WTC11 (cell line): Measurements from ENCODE around the gene NUP62CL. TPM values are rescaled to one million over a fixed set of nuclear protein-coding genes. Genes with fewer than 3 reads are reported as not detected.

ENCODE experiments used
- ATAC-seq: fragments of 200-7000 bp; cut with Tn5 transposase; 2 replicates; pipeline ENCODE4 v1.10.0; 2021; ENCODE audit warnings: mild to moderate bottlenecking, moderate library complexity
- CTCF ChIA-PET: fragments of 300-600 bp; sonication (Branson Sonifier 250); formaldehyde crosslinking; loops from one replicate; lab custom pipeline; 2021; ENCODE audit warnings: antibody characterized with exemption; lab: Charles Lee
- POLR2A ChIA-PET: fragments of 350-600 bp; sonication (Branson Sonifier 250); formaldehyde crosslinking; loops from one replicate; lab custom pipeline; 2021; ENCODE audit warnings: antibody characterized with exemption; lab: Charles Lee
- DNase-seq: peaks from one replicate; pipeline ENCODE4 v3.0.0; 2021; ENCODE audit warnings: low spot score
- H3K27ac Mint-ChIP-seq: 2 replicates; pipeline ENCODE4 v1.8.0; 2021; ENCODE audit warnings: mixed read lengths
- H3K27me3 Mint-ChIP-seq: 2 replicates; pipeline ENCODE4 v1.8.0; 2021; ENCODE audit warnings: low read depth, mild to moderate bottlenecking, moderate library complexity, mixed read lengths
- H3K36me3 Mint-ChIP-seq: 2 replicates; pipeline ENCODE4 v1.8.0; 2021; ENCODE audit warnings: mixed read lengths
- H3K4me1 Mint-ChIP-seq: 2 replicates; pipeline ENCODE4 v1.8.0; 2022; ENCODE audit warnings: mixed read lengths
- H3K4me3 Mint-ChIP-seq: 2 replicates; pipeline ENCODE4 v1.8.0; 2021; ENCODE audit warnings: mild to moderate bottlenecking, moderate library complexity, mixed read lengths
- H3K9me3 Mint-ChIP-seq: 2 replicates; pipeline ENCODE4 v1.8.0; 2021; ENCODE audit warnings: mixed read lengths
- ATF1 ChIP-seq: sonication (generic); formaldehyde crosslinking; IDR thresholded peaks from 2 replicates; pipeline ENCODE4 v1.8.1; 2023; ENCODE audit warnings: mild to moderate bottlenecking, moderate library complexity, missing genetic modification reagents
- ATF2 ChIP-seq: sonication (generic); formaldehyde crosslinking; IDR thresholded peaks from 2 replicates; pipeline ENCODE4 v1.8.1; 2022; ENCODE audit warnings: low read depth, missing genetic modification reagents, borderline replicate concordance
- ATF6 ChIP-seq: sonication (generic); formaldehyde crosslinking; IDR thresholded peaks from 2 replicates; pipeline ENCODE4 v1.8.1; 2023; ENCODE audit warnings: mild to moderate bottlenecking, missing genetic modification reagents
- E2F5 ChIP-seq: sonication (generic); formaldehyde crosslinking; IDR thresholded peaks from 2 replicates; pipeline ENCODE4 v1.8.1; 2022; ENCODE audit warnings: mild to moderate bottlenecking, moderate library complexity, missing genetic modification reagents
- EMX1 ChIP-seq: fragments of 250-450 bp; sonication (Bioruptor Pico); IDR thresholded peaks from 2 replicates; pipeline ENCODE4 v1.8.0; 2021; ENCODE audit warnings: mild to moderate bottlenecking
- ERG ChIP-seq: fragments of 250-450 bp; sonication (Bioruptor Pico); IDR thresholded peaks from 2 replicates; pipeline ENCODE4 v1.8.0; 2021; ENCODE audit warnings: mild to moderate bottlenecking
- ETV6 ChIP-seq: sonication (generic); formaldehyde crosslinking; IDR thresholded peaks from 2 replicates; pipeline ENCODE4 v1.8.1; 2022; ENCODE audit warnings: mild to moderate bottlenecking, missing genetic modification reagents
- FOXJ3 ChIP-seq: sonication (generic); formaldehyde crosslinking; IDR thresholded peaks from 2 replicates; pipeline ENCODE4 v1.9.0; 2021; ENCODE audit warnings: missing genetic modification reagents, mild to moderate bottlenecking, borderline replicate concordance
- JAZF1 ChIP-seq: fragments of 250-450 bp; sonication (Bioruptor Pico); IDR thresholded peaks from 2 replicates; pipeline ENCODE4 v1.9.0; 2021; ENCODE audit warnings: moderate library complexity, mild to moderate bottlenecking, inconsistent platforms
- MAX ChIP-seq: sonication (generic); formaldehyde crosslinking; IDR thresholded peaks from 2 replicates; pipeline ENCODE4 v1.8.0; 2022; ENCODE audit warnings: mild to moderate bottlenecking, missing genetic modification reagents
- MLX ChIP-seq: sonication (generic); formaldehyde crosslinking; IDR thresholded peaks from 2 replicates; pipeline ENCODE4 v1.8.1; 2023; ENCODE audit warnings: mild to moderate bottlenecking, missing genetic modification reagents, moderate library complexity
- NR2C2 ChIP-seq: sonication (generic); formaldehyde crosslinking; IDR thresholded peaks from 2 replicates; pipeline ENCODE4 v1.8.0; 2022; ENCODE audit warnings: mild to moderate bottlenecking, missing genetic modification reagents
- OVOL2 ChIP-seq: fragments of 250-450 bp; sonication (Bioruptor Pico); IDR thresholded peaks from 2 replicates; pipeline ENCODE4 v1.9.0; 2021; ENCODE audit warnings: mild to moderate bottlenecking, borderline replicate concordance
- SMAD4 ChIP-seq: sonication (generic); formaldehyde crosslinking; IDR thresholded peaks from 2 replicates; pipeline ENCODE4 v1.8.0; 2022; ENCODE audit warnings: mild to moderate bottlenecking, missing genetic modification reagents
- SP1 ChIP-seq: sonication (generic); formaldehyde crosslinking; conservative IDR thresholded peaks from 2 replicates; pipeline ENCODE4 v1.8.1; 2022; ENCODE audit warnings: missing genetic modification reagents
- TP53 ChIP-seq: sonication (generic); formaldehyde crosslinking; IDR thresholded peaks from 2 replicates; pipeline ENCODE4 v1.8.1; 2023; ENCODE audit warnings: mild to moderate bottlenecking, missing genetic modification reagents
- ZNF281 ChIP-seq: sonication (generic); formaldehyde crosslinking; IDR thresholded peaks from 2 replicates; pipeline ENCODE4 v1.8.0; 2023; ENCODE audit warnings: mild to moderate bottlenecking, missing genetic modification reagents
- ZNF317 ChIP-seq: sonication (generic); formaldehyde crosslinking; IDR thresholded peaks from 2 replicates; pipeline ENCODE4 v1.8.1; 2023; ENCODE audit warnings: low read depth, mild to moderate bottlenecking, moderate library complexity, missing genetic modification reagents, borderline replicate concordance
- ZNF396 ChIP-seq: fragments of 250-450 bp; sonication (Bioruptor Pico); IDR thresholded peaks from 2 replicates; pipeline ENCODE4 v1.8.0; 2021; ENCODE audit warnings: mild to moderate bottlenecking, moderate library complexity, borderline replicate concordance
- ZNF532 ChIP-seq: fragments of 250-450 bp; sonication (Bioruptor Pico); IDR thresholded peaks from 2 replicates; pipeline ENCODE4 v1.9.0; 2021; ENCODE audit warnings: mild to moderate bottlenecking, borderline replicate concordance
- total RNA-seq: library from RNA; stranded (reverse); gene quantifications from 3 replicates; pipeline ENCODE4 v1.2.3, GENCODE V29; 2021

NUP62CL gene
- total RNA-seq, 1 experiment from 2014 or later, result 3.3 TPM

GRCh38 chrX:107153005-107153404 lies 53.2 kb downstream of the NUP62CL start:
- no peak for DNase-seq
- no peak for ATAC-seq
- H3K27ac Mint-ChIP-seq, result no peak overlapping the region; the same call in 1 of the 2 replicates
- CTCF ChIA-PET, result no interaction called here
- no peaks in the 10 kb centered on the region for H3K9me3 Mint-ChIP-seq
- H3K27me3 Mint-ChIP-seq, result no peaks in the 10 kb centered on the region
- no peak for TF ChIP-seq SMAD4
- no peak for TF ChIP-seq ZNF317 (CRISPR knock-in tag)
- TF ChIP-seq ATF1 (CRISPR knock-in tag), result no peak
- no peak for TF ChIP-seq TP53
- no peak for TF ChIP-seq NR2C2 (CRISPR knock-in tag)
- TF ChIP-seq E2F5 (CRISPR knock-in tag), result no peak
- H3K4me1 Mint-ChIP-seq, result peaks cover 41% of the 10 kb centered on the region
- POLR2A ChIA-PET, result no interaction called here
- H3K36me3 Mint-ChIP-seq, result no peaks in the 10 kb centered on the region
- no peak overlapping the region for H3K4me3 Mint-ChIP-seq

GRCh38 chrX:107146670-107147069 lies 59.6 kb downstream of the NUP62CL start:
- Mint-ChIP-seq H3K27ac (no peak overlapping the region), H3K9me3 (no peaks in the 10 kb centered on the region), H3K27me3 (no peaks in the 10 kb centered on the region), H3K4me1 (peaks cover 30% of the 10 kb centered on the region), H3K4me3 (no peak overlapping the region), H3K36me3 (0 out of 2 replicates have a peak, but pooled peaks cover 3% of the 10 kb centered on the region)
- no peak for ATAC-seq
- CTCF ChIA-PET, result no interaction called here
- TF ChIP-seq MAX, result no peak
- TF ChIP-seq JAZF1 (CRISPR knock-in tag), result no peak
- no peak for TF ChIP-seq MLX (CRISPR knock-in tag)
- no peak for DNase-seq
- POLR2A ChIA-PET, result no interaction called here

- no peak overlapping the region for H3K27ac Mint-ChIP-seq
- H3K36me3 Mint-ChIP-seq, result no peaks in the 10 kb centered on the region
- no peaks in the 10 kb centered on the region for H3K9me3 Mint-ChIP-seq
- no peak overlapping the region for H3K4me3 Mint-ChIP-seq
- ATAC-seq, result no peak
- ChIA-PET CTCF (no interaction called here), POLR2A (no interaction called here)
- no peak for DNase-seq
- H3K4me1 Mint-ChIP-seq, result no peaks in the 10 kb centered on the region
- H3K27me3 Mint-ChIP-seq, result no peaks in the 10 kb centered on the region
- TF ChIP-seq ATF2 (CRISPR knock-in tag) (no peak), FOXJ3 (no peak), ATF6 (CRISPR knock-in tag) (no peak), SP1 (CRISPR knock-in tag) (no peak), JAZF1 (CRISPR knock-in tag) (no peak), EMX1 (CRISPR knock-in tag) (no peak), ERG (CRISPR knock-in tag) (no peak), ZNF532 (CRISPR knock-in tag) (no peak), ZNF396 (CRISPR knock-in tag) (no peak), ZNF281 (no peak), ETV6 (CRISPR knock-in tag) (no peak), OVOL2 (CRISPR knock-in tag) (no peak)
Observed at GRCh38 chrX:107135965-107136307, 70.3 kb downstream of the NUP62CL start.
